Suppressor macrophage treated with lipopolysaccharide for 4 hours (primary cell): ENCODE results near the gene TPI1.

Experiments used
- DNase-seq: peaks from one replicate; pipeline ENCODE4 v3.0.0-alpha.2; 2020

The TPI1 gene

DNA sequence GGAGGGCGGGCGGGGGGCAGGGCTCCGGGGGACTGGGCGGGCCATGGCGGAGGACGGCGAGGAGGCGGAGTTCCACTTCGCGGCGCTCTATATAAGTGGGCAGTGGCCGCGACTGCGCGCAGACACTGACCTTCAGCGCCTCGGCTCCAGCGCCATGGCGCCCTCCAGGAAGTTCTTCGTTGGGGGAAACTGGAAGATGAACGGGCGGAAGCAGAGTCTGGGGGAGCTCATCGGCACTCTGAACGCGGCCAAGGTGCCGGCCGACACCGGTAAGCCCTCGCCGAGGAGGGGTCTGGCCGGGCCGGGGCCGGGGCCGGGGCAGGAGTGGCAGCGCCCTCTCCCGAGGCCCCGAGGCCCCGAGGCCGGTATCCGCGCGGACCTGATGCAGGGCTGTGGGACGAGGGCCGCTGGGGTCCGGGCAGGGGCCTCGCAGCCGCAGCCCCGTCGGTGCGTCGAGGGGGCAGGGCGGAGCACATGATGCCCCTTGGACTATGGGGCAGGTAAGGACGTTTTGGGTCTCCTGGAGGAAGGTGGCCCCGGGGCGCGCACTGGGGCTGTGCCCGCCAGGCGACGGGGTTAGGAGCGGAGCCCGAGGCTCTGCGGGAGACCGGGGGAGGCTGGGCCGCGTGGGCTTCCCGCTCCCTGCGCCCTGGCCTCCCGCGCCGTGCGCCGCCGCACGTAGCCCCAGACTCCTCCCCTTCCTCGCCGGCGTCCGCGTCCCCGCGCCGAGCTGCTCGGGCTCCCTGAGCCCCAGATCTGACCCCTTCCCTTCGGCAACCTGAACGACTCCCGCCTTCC is at the start of gene TPI1:
TPI1 (plus strand) TSS at position 119 of the 798 bp plus-strand sequence; CDS start at position 155, 36 bp downstream.
- DNase-seq = peak; percentile 92

- DNase-seq = no peak
Observed at GRCh38 chr12:6817662-6818157, 49.6 kb upstream of the TPI1 start.

DNA sequence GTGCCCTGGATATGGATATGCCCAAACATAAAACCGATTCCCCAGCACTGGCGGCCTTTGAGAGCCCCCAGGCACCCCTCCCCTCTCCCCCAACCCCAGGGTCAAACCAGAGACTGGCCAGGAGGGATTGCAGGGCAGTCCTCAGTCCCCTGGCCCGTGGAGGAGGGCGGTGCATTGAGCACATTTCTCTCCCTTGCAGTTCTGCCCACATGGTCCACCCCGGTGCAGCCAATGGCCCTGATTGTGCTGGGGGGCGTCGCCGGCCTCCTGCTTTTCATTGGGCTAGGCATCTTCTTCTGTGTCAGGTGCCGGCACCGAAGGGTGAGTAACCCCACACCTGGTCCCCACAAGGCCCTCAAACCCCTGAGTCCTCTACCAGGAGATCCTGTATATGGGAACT is 49.1 kb upstream of the TPI1 start:
- no peak for DNase-seq

GRCh38 chr12:6818645-6819044 is 48.7 kb upstream of the TPI1 start:
- DNase-seq = no peak

DNA sequence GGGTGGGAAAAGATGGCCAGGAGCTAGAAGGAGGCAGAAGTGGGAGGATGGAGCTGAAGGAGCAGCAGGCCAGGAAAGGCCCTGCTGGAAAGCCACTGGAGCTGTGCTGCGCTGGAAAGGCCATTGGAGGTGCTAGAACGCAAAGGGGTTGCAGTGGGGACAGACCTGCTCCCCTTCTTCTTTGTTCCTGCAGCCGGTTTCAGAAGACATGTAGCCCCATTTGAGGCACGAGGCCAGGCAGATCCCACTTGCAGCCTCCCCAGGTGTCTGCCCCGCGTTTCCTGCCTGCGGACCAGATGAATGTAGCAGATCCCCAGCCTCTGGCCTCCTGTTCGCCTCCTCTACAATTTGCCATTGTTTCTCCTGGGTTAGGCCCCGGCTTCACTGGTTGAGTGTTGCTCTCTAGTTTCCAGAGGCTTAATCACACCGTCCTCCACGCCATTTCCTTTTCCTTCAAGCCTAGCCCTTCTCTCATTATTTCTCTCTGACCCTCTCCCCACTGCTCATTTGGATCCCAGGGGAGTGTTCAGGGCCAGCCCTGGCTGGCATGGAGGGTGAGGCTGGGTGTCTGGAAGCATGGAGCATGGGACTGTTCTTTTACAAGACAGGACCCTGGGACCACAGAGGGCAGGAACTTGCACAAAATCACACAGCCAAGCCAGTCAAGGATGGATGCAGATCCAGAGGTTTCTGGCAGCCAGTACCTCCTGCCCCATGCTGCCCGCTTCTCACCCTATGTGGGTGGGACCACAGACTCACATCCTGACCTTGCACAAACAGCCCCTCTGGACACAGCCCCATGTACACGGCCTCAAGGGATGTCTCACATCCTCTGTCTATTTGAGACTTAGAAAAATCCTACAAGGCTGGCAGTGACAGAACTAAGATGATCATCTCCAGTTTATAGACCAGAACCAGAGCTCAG is 48.0 kb upstream of the TPI1 start:
- no peak for DNase-seq

GRCh38 chr12:6820166-6820565 is 47.2 kb upstream of the TPI1 start:
- DNase-seq = no peak

DNA sequence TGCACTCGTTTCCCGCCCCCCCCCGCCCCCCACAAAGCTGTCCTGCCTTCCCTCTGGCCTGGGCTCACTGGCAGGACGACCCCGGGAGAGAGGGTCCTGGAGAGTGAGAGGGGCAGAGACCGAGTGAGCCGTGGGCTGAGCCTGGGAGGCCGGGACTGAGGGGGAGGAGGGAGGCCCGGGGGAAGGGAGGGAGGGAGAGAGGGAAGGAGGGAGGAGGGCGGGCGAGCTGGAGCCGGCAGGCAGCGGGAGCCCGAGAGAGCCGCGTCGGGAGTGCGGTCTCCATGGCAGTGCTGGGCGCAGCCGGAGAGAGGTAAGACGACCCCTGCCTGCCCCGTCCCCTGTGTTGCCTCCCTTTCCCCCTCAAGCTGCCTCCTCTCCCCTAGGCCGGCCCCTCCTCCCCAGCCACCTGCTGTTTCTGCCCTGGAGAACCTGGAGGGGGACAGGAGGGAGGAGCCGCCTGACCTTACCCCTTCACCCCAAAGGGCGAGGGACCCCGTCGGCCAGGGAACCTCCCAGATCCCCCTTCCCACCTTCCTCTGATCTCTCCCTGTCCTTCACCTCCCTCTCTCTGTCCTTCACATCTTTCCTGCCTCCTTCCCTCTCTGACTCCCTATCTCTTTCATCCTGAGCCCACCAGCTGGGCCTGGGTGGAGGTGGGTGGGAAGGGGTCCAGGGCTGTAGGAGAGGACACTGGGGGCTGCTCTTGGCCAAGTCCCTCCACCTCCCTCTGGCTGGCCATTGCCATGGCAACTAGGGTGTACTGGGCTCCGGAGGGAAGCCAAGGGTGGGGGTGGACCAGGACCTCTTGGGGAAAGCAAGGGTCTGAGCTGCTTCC is 45.5 kb upstream of the TPI1 start, which contains the start of gene GPR162:
GPR162 (plus strand) TSS at position 231 of the 835 bp plus-strand sequence. CDS start 2,078 bp downstream, outside the sequence.
- DNase-seq = peak; percentile 31

- no peak for DNase-seq
Observed at GRCh38 chr12:6822426-6823135, 44.8 kb upstream of the TPI1 start.

DNA sequence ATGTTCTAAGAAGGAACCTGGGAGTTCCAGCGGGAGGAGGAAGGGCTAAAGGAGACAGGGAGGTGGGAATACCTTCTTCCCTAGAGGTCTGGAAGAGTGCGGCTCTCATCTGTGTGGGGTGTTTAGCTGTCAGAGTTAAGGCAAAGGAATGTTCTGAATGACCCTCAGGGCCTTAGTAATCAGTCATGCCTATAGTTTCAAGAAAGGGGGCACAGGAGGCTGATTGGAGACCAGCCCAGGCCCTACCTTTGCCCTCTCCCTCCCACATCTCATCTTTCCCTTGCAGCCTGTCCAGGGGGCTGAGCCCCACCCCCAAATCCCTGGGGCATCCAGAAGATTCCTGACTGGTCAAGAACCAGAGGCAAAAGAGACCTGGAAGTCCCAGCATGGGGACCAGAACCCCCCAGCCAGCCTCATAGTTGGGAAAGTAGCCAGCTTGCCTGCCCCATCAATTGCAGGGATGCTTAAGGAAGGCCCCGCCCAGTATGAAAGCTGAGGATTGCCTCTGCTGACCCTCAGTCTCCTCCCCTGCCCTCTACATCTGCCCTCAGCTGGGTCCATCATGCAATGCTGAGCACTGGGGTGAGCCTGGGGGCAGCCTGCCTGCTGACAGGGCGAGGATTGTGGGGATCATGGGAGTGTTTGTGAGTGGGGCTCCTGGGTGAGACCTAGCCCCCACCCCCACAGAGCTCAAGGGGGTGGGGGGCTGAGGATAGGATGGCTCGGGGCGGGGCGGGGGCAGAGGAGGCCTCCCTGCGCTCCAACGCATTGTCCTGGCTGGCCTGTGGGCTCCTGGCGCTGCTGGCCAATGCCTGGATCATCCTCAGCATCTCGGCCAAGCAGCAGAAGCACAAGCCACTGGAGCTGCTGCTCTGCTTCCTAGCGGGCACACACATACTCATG is 43.9 kb upstream of the TPI1 start:
- no peak for DNase-seq

- DNase-seq = no peak
Observed at GRCh38 chr12:6824085-6824775, 43.1 kb upstream of the TPI1 start.

GRCh38 chr12:6824901-6825381 is 42.4 kb upstream of the TPI1 start:
- no peak for DNase-seq

DNA sequence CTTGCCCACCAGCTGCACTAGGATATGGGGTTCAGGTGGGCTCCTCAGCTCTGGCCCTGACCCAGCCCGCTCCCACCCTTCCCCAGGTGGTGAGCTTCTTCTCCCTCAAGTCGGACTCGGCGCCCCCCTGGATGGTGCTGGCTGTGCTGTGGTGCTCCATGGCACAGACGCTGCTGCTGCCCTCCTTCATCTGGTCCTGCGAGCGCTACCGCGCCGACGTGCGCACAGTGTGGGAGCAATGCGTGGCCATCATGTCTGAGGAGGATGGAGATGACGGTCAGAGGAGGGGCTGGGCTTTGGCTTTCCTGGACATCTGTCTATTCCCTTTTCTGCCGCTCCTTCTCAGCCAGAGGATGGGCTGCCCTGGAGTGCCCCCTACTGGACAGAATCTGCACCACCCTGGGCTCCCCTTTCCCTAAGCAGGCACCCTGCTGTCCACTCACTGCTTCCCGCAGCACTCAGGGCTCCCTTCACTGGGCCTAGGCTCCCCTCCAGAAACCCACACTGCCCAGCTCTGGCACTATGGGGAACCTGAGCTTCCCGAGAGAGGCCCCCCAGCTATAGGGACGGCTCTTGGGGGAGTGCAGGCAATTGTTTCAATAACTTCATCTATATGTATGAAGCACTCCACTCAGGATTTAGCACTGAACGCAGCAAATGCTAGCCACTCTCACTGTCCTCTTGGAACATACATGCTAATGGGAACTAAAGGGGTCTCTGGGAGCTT is 41.8 kb upstream of the TPI1 start:
- peak; percentile 92 for DNase-seq

GRCh38 chr12:6826125-6826733 is 41.1 kb upstream of the TPI1 start:
- DNase-seq = no peak

- DNase-seq = no peak
Observed at GRCh38 chr12:6826734-6827436, 40.4 kb upstream of the TPI1 start.

GRCh38 chr12:6827437-6827911 is 39.9 kb upstream of the TPI1 start:
- peak; percentile 55 for DNase-seq

DNA sequence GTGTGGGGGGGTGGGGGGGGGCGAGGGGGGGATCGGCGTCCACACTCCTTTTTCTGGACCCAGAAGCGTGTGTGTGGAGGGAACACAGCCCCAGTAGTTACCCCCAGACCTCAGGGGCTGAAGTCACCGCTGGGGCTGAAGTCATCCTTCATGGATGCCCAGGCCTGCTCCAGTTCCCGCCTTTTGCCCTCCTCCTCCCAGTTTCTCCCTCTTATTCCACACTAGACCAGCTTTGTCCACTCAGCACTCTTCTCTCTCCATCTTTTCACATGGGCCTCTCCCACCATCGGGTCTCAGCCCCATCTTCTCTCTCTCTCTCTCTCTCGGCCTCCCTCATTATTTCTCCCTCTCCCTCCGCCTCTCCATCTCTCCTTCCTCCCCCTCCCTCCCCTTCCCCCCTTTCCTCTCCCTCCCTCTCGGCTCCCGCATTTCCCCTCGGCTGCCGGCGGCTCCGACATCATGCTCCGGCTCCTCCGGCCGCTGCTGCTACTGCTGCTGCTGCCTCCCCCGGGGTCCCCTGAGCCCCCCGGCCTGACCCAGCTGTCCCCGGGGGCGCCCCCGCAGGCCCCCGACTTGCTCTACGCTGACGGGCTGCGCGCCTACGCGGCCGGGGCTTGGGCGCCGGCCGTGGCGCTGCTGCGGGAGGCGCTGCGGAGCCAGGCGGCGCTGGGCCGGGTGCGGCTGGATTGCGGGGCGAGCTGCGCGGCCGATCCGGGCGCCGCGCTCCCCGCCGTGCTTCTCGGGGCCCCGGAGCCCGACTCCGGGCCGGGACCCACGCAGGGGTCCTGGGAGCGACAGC is 39.1 kb upstream of the TPI1 start, which contains the start of gene P3H3:
P3H3 (plus strand) TSS at position 426 of the 799 bp plus-strand sequence; CDS start at position 460, 34 bp downstream.
- DNase-seq = no peak
